DOHH2 (cell line): ENCODE results near the gene FLAD1.

ENCODE experiments used
- H3F3A ChIP-seq: fragments of 200-600 bp; sonication (generic), shearing (Covaris generic); 2 replicates; pipeline ENCODE4 v1.6.0; 2016; ENCODE audit warnings: antibody characterized with exemption, mild to moderate bottlenecking; ENCODE audit not compliant: control insufficient read depth, insufficient read depth
- H3K27ac ChIP-seq: fragments of 200-600 bp; sonication (generic); 2 replicates; pipeline ENCODE4 v1.5.1; 2014; ENCODE audit warnings: low read depth, mild to moderate bottlenecking, low read length, moderate library complexity
- H3K27me3 ChIP-seq: fragments of 200-600 bp; sonication (generic); 2 replicates; pipeline ENCODE4 v1.6.1; 2014; ENCODE audit warnings: mild to moderate bottlenecking, low read length, mixed read lengths; ENCODE audit not compliant: control insufficient read depth
- H3K36me3 ChIP-seq: fragments of 200-600 bp; sonication (generic); 2 replicates; pipeline ENCODE4 v1.6.1; 2014; ENCODE audit warnings: mild to moderate bottlenecking, low read length, moderate library complexity, mixed read lengths; ENCODE audit not compliant: control insufficient read depth
- H3K4me1 ChIP-seq: fragments of 200-600 bp; sonication (generic); 2 replicates; pipeline ENCODE4 v1.6.1; 2014; ENCODE audit warnings: mild to moderate bottlenecking, low read length, mixed read lengths; ENCODE audit not compliant: control insufficient read depth
- H3K4me2 ChIP-seq: fragments of 200-600 bp; sonication (generic); 2 replicates; pipeline ENCODE4 v1.6.0; 2014; ENCODE audit warnings: mild to moderate bottlenecking, low read length, moderate library complexity
- H3K4me3 ChIP-seq: fragments of 200-600 bp; sonication (generic); 2 replicates; pipeline ENCODE4 v1.5.1; 2014; ENCODE audit warnings: mild to moderate bottlenecking, low read length, mixed read lengths
- H3K79me2 ChIP-seq: fragments of 200-600 bp; sonication (generic); 2 replicates; pipeline ENCODE4 v1.6.1; 2014; ENCODE audit warnings: mild to moderate bottlenecking, low read length, mixed read lengths; ENCODE audit not compliant: control insufficient read depth
- H3K9me2 ChIP-seq: fragments of 200-600 bp; sonication (generic); replicated peaks from 2 replicates; pipeline ENCODE4 v1.6.1; 2014; ENCODE audit warnings: mild to moderate bottlenecking, low read length, mixed read lengths; ENCODE audit not compliant: control insufficient read depth
- H3K9me3 ChIP-seq: fragments of 200-600 bp; sonication (generic); 2 replicates; pipeline ENCODE4 v1.6.1; 2014; ENCODE audit warnings: antibody characterized with exemption, low read length, mixed read lengths; ENCODE audit not compliant: control insufficient read depth, insufficient read depth
- H4K20me1 ChIP-seq: fragments of 200-600 bp; sonication (generic); 2 replicates; pipeline ENCODE4 v1.6.0; 2014; ENCODE audit warnings: low read depth, mild to moderate bottlenecking, antibody characterized with exemption, low read length, moderate library complexity; ENCODE audit not compliant: control insufficient read depth, insufficient read depth
- CTCF ChIP-seq: fragments of 200-600 bp; sonication (generic); IDR thresholded peaks from one replicate; pipeline ENCODE4 v1.5.1; 2014; ENCODE audit warnings: antibody characterized with exemption, mild to moderate bottlenecking, low read depth, low read length; ENCODE audit not compliant: poor library complexity, severe bottlenecking
- EZH2phosphoT487 ChIP-seq: fragments of 200-600 bp; sonication (generic); IDR thresholded peaks from 2 replicates; pipeline ENCODE4 v1.6.1; 2017; ENCODE audit warnings: borderline replicate concordance, mild to moderate bottlenecking, antibody characterized with exemption, low read length, moderate library complexity, mixed read lengths

The FLAD1 gene

GRCh38 chr1:154951901-154952657 lies 31.1 kb upstream of the FLAD1 start:
- H3K4me2 ChIP-seq: peak overlapping the region; percentile 81; the same call in 1 of the 2 replicates

GRCh38 chr1:154952664-154953063 lies 30.5 kb upstream of the FLAD1 start:
- Histone ChIP-seq H3K27ac (no peak overlapping the region), H4K20me1 (no peaks in the 10 kb centered on the region), H3K79me2 (peaks cover 26% of the 10 kb centered on the region), H3F3A (peaks cover 8% of the 10 kb centered on the region), H3K9me3 (no peaks in the 10 kb centered on the region), H3K4me3 (no peak overlapping the region; the same call in 1 of the 2 replicates), H3K4me2 (peak overlapping the region; percentile 81), H3K27me3 (no peaks in the 10 kb centered on the region), H3K36me3 (peaks cover 15% of the 10 kb centered on the region; the same call in 1 of the 2 replicates), H3K9me2 (no peaks in the 10 kb centered on the region), H3K4me1 (peaks cover 61% of the 10 kb centered on the region)
- TF ChIP-seq CTCF (no peak), EZH2phosphoT487 (no peak)

More at GRCh38 chr1:154951901-154952657, 31.1 kb upstream of the FLAD1 start:
- no peaks in the 10 kb centered on the region for H4K20me1 ChIP-seq
- H3K9me2 ChIP-seq: no peaks in the 10 kb centered on the region
- H3K36me3 ChIP-seq: peaks cover 19% of the 10 kb centered on the region; the same call in 1 of the 2 replicates
- H3K27ac ChIP-seq: no peak overlapping the region
- peaks cover 8% of the 10 kb centered on the region for H3F3A ChIP-seq
- no peaks in the 10 kb centered on the region for H3K27me3 ChIP-seq
- no peak for TF ChIP-seq EZH2phosphoT487
- no peak for TF ChIP-seq CTCF
- H3K4me1 ChIP-seq: peaks cover 59% of the 10 kb centered on the region
- peaks cover 26% of the 10 kb centered on the region for H3K79me2 ChIP-seq
- H3K9me3 ChIP-seq: no peaks in the 10 kb centered on the region
- H3K4me3 ChIP-seq: no peak overlapping the region; the same call in 1 of the 2 replicates

GRCh38 chr1:154953611-154954038 lies 29.5 kb upstream of the FLAD1 start:
- peak overlapping the region; percentile 90 for H3K4me3 ChIP-seq
- H3K4me2 ChIP-seq: peak overlapping the region; percentile 81
- H3K4me1 ChIP-seq: peaks cover 61% of the 10 kb centered on the region
- no peaks in the 10 kb centered on the region for H3K9me2 ChIP-seq
- H3K27ac ChIP-seq: peak overlapping the region; percentile 93
- H3K36me3 ChIP-seq: peaks cover 22% of the 10 kb centered on the region
- H4K20me1 ChIP-seq: no peaks in the 10 kb centered on the region
- H3K27me3 ChIP-seq: no peaks in the 10 kb centered on the region
- H3K9me3 ChIP-seq: no peaks in the 10 kb centered on the region
- peaks cover 8% of the 10 kb centered on the region for H3F3A ChIP-seq
- TF ChIP-seq EZH2phosphoT487 (no peak), CTCF (no peak)
- H3K79me2 ChIP-seq: peaks cover 30% of the 10 kb centered on the region
